Fibroblast of lung (primary cell): ENCODE data around the gene NCK2. TPM values are rescaled to one million over a fixed set of nuclear protein-coding genes. Genes with fewer than 3 reads are reported as not detected.
A peak's percentile ranks its signal among the peaks of the same experiment; 100 is the strongest.

Experiments
- DNase-seq, 2 donors: peaks; one replicate each; pipeline versions ENCODE4 v3.0.0 to v3.0.0-alpha.2; 2010; ENCODE audit warnings: low read depth in 2 of 2
- H2AFZ ChIP-seq: 2 replicates; pipeline ENCODE4 v1.5.1; 2012; ENCODE audit warnings: low read length, control low read depth, inconsistent platforms
- H3K27ac ChIP-seq: 2 replicates; pipeline ENCODE4 v1.5.1; 2011; ENCODE audit warnings: low read length, control low read depth; ENCODE audit not compliant: insufficient read depth
- H3K27me3 ChIP-seq: 2 replicates; pipeline ENCODE4 v1.5.1; 2011; ENCODE audit warnings: mild to moderate bottlenecking, low read length; ENCODE audit not compliant: control insufficient read depth, insufficient read depth
- H3K36me3 ChIP-seq: 2 replicates; pipeline ENCODE4 v1.5.1; 2011; ENCODE audit warnings: low read length; ENCODE audit not compliant: control insufficient read depth, insufficient read depth
- H3K4me1 ChIP-seq: 2 replicates; pipeline ENCODE4 v1.5.1; 2011; ENCODE audit warnings: low read length; ENCODE audit not compliant: control insufficient read depth, insufficient read depth; ENCODE audit errors: extremely low read depth
- H3K4me2 ChIP-seq: 2 replicates; pipeline ENCODE4 v1.5.1; 2011; ENCODE audit warnings: low read length, control low read depth; ENCODE audit not compliant: insufficient read depth; ENCODE audit errors: extremely low read depth
- H3K4me3 ChIP-seq, 4 experiments: fragments of 200-600 bp in 1 of 4; sonication (generic) in 1 of 4; replicated peaks in 1 of 4; 2 replicates each; pipeline ENCODE4 v1.5.1; 2011 to 2016; ENCODE audit warnings: low read length in 4 of 4, low read depth in 3 of 4, mild to moderate bottlenecking in 3 of 4, control low read depth in 2 of 4, inconsistent platforms in 1 of 4, mixed read lengths in 1 of 4; ENCODE audit not compliant: insufficient read depth in 1 of 4; ENCODE audit errors: control extremely low read depth in 1 of 4
- H3K79me2 ChIP-seq: 2 replicates; pipeline ENCODE4 v1.5.1; 2012; ENCODE audit warnings: mild to moderate bottlenecking, low read length, inconsistent platforms; ENCODE audit not compliant: control insufficient read depth, insufficient read depth
- H3K9ac ChIP-seq: 2 replicates; pipeline ENCODE4 v1.5.1; 2011; ENCODE audit warnings: mild to moderate bottlenecking, low read length, control low read depth; ENCODE audit not compliant: insufficient read depth
- H3K9me3 ChIP-seq: 2 replicates; pipeline ENCODE4 v1.5.1; 2012; ENCODE audit warnings: low read depth, low read length; ENCODE audit not compliant: control insufficient read depth, insufficient read depth
- H4K20me1 ChIP-seq: 2 replicates; pipeline ENCODE4 v1.5.1; 2011; ENCODE audit warnings: low read length; ENCODE audit not compliant: control insufficient read depth, insufficient read depth; ENCODE audit errors: extremely low read depth
- EZH2 ChIP-seq: IDR thresholded peaks from 2 replicates; pipeline ENCODE4 v1.5.1; 2012; ENCODE audit warnings: low read length, control low read depth, mild to moderate bottlenecking; ENCODE audit errors: missing control alignments
- polyA plus RNA-seq, 2 donors: library from polyadenylated mRNA; depleted of rRNA in 1 of 2; stranded (reverse) in 1 of 2; unstranded in 1 of 2; fragments of >200 nt; gene quantifications; 2 replicates each; pipeline ENCODE4 v1.2.1, GENCODE V29; 2011 to 2012; ENCODE audit warnings: missing spikeins in 1 of 2
- total RNA-seq: library from RNA; depleted of rRNA; stranded (reverse); fragments of >200 nt; gene quantifications from 2 replicates; pipeline ENCODE4 v1.2.1, GENCODE V29; 2014
- TF ChIP-seq, protein P1 (sequence below), 2 donors: IDR thresholded peaks in 1 of 2; conservative IDR thresholded peaks in 1 of 2; 1 replicate in 1 of 2; 2 replicates in 1 of 2; pipeline ENCODE4 v1.5.1; 2011 to 2012; ENCODE audit warnings: low read length in 2 of 2, control low read depth in 1 of 2, inconsistent platforms in 1 of 2, low read depth in 1 of 2, mild to moderate bottlenecking in 1 of 2

The NCK2 gene
- total and polyA plus RNA-seq, 2 donors (not counting 1 experiment from before 2014, with no cell fraction given), result 25.4 to 51.3 TPM

DNA sequence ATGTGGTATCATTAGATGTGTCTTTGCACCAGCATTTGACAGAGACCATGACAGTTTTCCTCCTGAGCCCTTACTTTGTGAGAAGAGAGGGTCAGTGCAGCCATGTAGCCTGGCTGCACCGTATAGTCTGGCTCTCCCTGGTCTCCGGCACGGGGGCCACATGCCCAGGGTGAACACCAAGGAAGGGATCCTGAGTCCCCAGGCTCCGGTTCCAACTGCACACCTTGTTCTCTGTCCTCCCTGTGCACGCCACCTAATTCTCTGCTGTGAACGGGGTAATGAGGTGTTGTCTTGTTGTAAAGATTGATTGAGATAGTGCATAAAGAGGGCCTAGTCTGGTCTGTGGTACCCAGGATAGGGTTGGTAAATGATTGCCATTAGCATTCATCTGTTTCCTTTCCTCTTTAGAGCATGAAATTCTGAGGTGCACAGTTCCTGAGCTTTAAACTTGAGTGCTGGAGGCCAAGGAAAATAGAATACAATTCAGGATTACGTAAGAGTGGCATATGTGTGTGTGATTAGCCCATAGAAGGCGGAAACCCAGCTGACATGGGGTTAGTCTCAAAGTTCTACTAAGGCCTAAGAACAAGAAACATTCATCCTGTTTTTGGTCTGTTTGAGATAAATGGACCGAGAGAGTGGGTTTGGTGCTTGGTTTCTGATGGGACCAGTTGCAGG is 55.5 kb downstream of the NCK2 start:
- Histone ChIP-seq H3K9ac (no peak overlapping the region), H3K36me3 (no peaks in the 10 kb centered on the region), H3K9me3 (no peaks in the 10 kb centered on the region), H3K27ac (no peak overlapping the region), H3K4me1 (peaks cover 18% of the 10 kb centered on the region), H3K4me3 (no peak overlapping the region), H3K27me3 (no peaks in the 10 kb centered on the region), H3K4me2 (no peak overlapping the region), H4K20me1 (no peaks in the 10 kb centered on the region), H2AFZ (no peak overlapping the region), H3K79me2 (peaks cover 15% of the 10 kb centered on the region)
- TF ChIP-seq, protein P1, sequence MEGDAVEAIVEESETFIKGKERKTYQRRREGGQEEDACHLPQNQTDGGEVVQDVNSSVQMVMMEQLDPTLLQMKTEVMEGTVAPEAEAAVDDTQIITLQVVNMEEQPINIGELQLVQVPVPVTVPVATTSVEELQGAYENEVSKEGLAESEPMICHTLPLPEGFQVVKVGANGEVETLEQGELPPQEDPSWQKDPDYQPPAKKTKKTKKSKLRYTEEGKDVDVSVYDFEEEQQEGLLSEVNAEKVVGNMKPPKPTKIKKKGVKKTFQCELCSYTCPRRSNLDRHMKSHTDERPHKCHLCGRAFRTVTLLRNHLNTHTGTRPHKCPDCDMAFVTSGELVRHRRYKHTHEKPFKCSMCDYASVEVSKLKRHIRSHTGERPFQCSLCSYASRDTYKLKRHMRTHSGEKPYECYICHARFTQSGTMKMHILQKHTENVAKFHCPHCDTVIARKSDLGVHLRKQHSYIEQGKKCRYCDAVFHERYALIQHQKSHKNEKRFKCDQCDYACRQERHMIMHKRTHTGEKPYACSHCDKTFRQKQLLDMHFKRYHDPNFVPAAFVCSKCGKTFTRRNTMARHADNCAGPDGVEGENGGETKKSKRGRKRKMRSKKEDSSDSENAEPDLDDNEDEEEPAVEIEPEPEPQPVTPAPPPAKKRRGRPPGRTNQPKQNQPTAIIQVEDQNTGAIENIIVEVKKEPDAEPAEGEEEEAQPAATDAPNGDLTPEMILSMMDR (conservative IDR thresholded peaks at IDR 0.05 in 1 of 2, IDR thresholded peaks at IDR 0.05 in 1 of 2; ENCODE audit: low read depth in 1 of 2, low read length in 2 of 2), result no peak
- no peak for TF ChIP-seq EZH2
- peak in 1 of 2 donors; percentile 73 for DNase-seq

DNA sequence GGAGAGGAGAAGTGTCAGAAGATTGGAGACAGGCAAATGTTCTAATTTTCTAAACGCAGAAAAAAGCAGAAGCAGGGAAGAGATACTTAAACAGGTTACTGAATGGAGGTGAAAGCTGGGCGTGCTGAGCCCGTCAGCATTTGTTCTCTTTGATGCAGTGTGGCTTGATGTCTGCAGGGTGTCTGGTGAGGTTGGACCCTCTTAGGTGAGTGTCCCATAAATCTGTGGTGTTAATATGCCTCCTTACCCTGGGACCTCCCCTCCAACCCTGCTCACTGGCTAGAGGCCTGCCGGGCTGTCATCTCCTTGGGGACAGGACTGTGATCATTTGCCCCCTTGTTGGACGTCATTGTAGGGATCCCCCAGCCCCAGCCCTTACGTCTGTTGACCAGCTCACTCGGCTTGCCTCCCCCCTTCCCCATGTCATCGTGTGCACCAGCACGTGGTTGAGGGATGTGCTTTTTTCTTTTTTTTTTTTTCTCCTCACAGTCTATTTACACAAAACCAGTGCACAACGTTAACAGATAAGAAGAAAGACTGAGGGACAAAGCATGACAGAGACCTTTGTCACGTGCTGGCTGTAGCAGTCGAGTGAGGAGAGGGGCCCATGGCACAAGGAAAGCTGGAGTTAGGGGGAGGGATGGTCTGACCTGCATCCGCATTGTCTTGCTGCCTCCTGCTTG is 56.4 kb downstream of the NCK2 start:
- H4K20me1 ChIP-seq, result no peaks in the 10 kb centered on the region
- no peak overlapping the region for H2AFZ ChIP-seq
- H3K9ac ChIP-seq, result no peak overlapping the region
- H3K4me2 ChIP-seq, result no peak overlapping the region
- no peaks in the 10 kb centered on the region for H3K9me3 ChIP-seq
- no peak overlapping the region for H3K27ac ChIP-seq
- no peak for DNase-seq
- no peaks in the 10 kb centered on the region for H3K36me3 ChIP-seq
- H3K4me1 ChIP-seq, result peaks cover 12% of the 10 kb centered on the region
- H3K79me2 ChIP-seq, result peaks cover 15% of the 10 kb centered on the region
- H3K4me3 ChIP-seq, result no peak overlapping the region
- no peaks in the 10 kb centered on the region for H3K27me3 ChIP-seq
- no peak for TF ChIP-seq EZH2
- TF ChIP-seq, protein P1 (conservative IDR thresholded peaks at IDR 0.05 in 1 of 2, IDR thresholded peaks at IDR 0.05 in 1 of 2; ENCODE audit: low read depth in 1 of 2, low read length in 2 of 2), result no peak

DNA sequence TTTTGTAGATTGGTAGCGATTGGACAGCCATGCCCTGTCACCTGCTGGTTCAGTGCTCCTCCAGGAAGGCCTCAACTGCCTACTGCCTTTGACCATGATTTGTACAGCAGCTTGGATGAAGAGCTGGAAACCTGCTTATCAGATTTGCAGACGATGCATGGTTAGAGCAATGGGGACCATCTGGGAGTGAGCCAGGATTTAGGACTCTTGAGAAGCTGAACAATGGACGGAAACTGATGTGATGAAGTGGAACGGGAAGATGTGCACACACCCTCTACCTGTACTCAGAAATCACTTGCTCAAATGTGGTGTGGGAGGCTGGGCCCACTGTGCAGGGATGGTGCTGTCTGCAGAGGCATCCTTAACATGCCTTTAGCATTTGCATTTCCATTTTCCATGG is 57.2 kb downstream of the NCK2 start:
- H3K27ac ChIP-seq, result no peak overlapping the region
- H3K9me3 ChIP-seq, result no peaks in the 10 kb centered on the region
- H3K4me2 ChIP-seq, result no peak overlapping the region
- peaks cover 8% of the 10 kb centered on the region for H3K4me1 ChIP-seq
- H3K36me3 ChIP-seq, result no peaks in the 10 kb centered on the region
- H3K79me2 ChIP-seq, result peaks cover 15% of the 10 kb centered on the region
- no peak overlapping the region for H3K9ac ChIP-seq
- no peaks in the 10 kb centered on the region for H4K20me1 ChIP-seq
- H3K4me3 ChIP-seq, result no peak overlapping the region
- H2AFZ ChIP-seq, result no peak overlapping the region
- TF ChIP-seq, protein P1 (conservative IDR thresholded peaks at IDR 0.05 in 1 of 2, IDR thresholded peaks at IDR 0.05 in 1 of 2; ENCODE audit: low read depth in 1 of 2, low read length in 2 of 2), result no peak
- DNase-seq, result no peak
- no peaks in the 10 kb centered on the region for H3K27me3 ChIP-seq
